HepG2 (cell line): ENCODE results near the gene NOC2L. TPM values are rescaled to one million over a fixed set of nuclear protein-coding genes. Genes with fewer than 3 reads are reported as not detected.

Source experiments
- BCLAF1 ChIP-seq: fragments of 450-650 bp; IDR thresholded peaks from 2 replicates; pipeline ENCODE4 v1.6.1; 2017; ENCODE audit warnings: mild to moderate bottlenecking
- ETV5 ChIP-seq: IDR thresholded peaks from 2 replicates; pipeline ENCODE4 v1.6.1; 2018; ENCODE audit warnings: missing biosample characterization, missing genetic modification reagents, inconsistent platforms, borderline replicate concordance
- GMEB1 ChIP-seq: sonication (generic); formaldehyde crosslinking; IDR thresholded peaks from 2 replicates; pipeline ENCODE4 v1.5.1; 2020; ENCODE audit warnings: missing genetic modification reagents, mild to moderate bottlenecking, borderline replicate concordance
- HNF4G ChIP-seq, 2 experiments: sonication (generic) in 1 of 2; formaldehyde crosslinking in 1 of 2; IDR thresholded peaks; 2 replicates each; pipeline versions ENCODE4 v1.4.0 to v1.6.1; 2011 to 2020; ENCODE audit warnings: borderline replicate concordance in 2 of 2, low read depth in 2 of 2, mild to moderate bottlenecking in 2 of 2, low read length in 1 of 2, missing genetic modification reagents in 1 of 2, moderate library complexity in 1 of 2
- MZF1 ChIP-seq: sonication (generic); formaldehyde crosslinking; IDR thresholded peaks from 2 replicates; pipeline ENCODE4 v1.8.1; 2023; ENCODE audit warnings: mild to moderate bottlenecking, missing genetic modification reagents, borderline replicate concordance
- NFAT5 ChIP-seq: sonication (generic); formaldehyde crosslinking; IDR thresholded peaks from 2 replicates; pipeline ENCODE4 v1.4.0; 2020; ENCODE audit warnings: missing genetic modification reagents
- PHF8 ChIP-seq: sonication (generic); formaldehyde crosslinking; IDR thresholded peaks from 2 replicates; pipeline ENCODE4 v1.5.0; 2020; ENCODE audit warnings: missing genetic modification reagents
- RARA ChIP-seq: IDR thresholded peaks from 2 replicates; pipeline ENCODE4 v1.6.1; 2016; ENCODE audit warnings: missing genetic modification reagents, missing compliant biosample characterization
- ZNF253 ChIP-seq: sonication (generic); formaldehyde crosslinking; IDR thresholded peaks from 2 replicates; pipeline ENCODE4 v1.8.0; 2022; ENCODE audit warnings: mild to moderate bottlenecking, missing genetic modification reagents, borderline replicate concordance
- ZNF549 ChIP-seq: sonication (generic); formaldehyde crosslinking; IDR thresholded peaks from 2 replicates; pipeline ENCODE4 v1.5.0; 2020; ENCODE audit warnings: missing genetic modification reagents
- ZNF605 ChIP-seq: sonication (generic); formaldehyde crosslinking; IDR thresholded peaks from 2 replicates; pipeline ENCODE4 v1.8.0; 2022; ENCODE audit warnings: mild to moderate bottlenecking, missing genetic modification reagents
- ZNF883 ChIP-seq: sonication (generic); formaldehyde crosslinking; IDR thresholded peaks from 2 replicates; pipeline ENCODE4 v1.5.1; 2020; ENCODE audit warnings: mild to moderate bottlenecking, missing genetic modification reagents; ENCODE audit errors: not compliant biosample characterization
- polyA plus RNA-seq, 8 experiments: library from polyadenylated mRNA; depleted of rRNA in 3 of 8; stranded (reverse) in 7 of 8; unstranded in 1 of 8; fragments of >200 nt; fragmentation: Illumina TruSeq in 4 of 8; extraction: Trizol in 4 of 8; gene quantifications; 2 replicates each; pipeline versions ENCODE4 v1.2.1 to v1.2.3, GENCODE V29; 2011 to 2016; ENCODE audit warnings: low read depth in 4 of 8, missing spikeins in 1 of 8, mixed read lengths in 1 of 8; ENCODE audit not compliant: insufficient read depth in 1 of 8
- total RNA-seq, 5 experiments: library from RNA; depleted of rRNA; stranded (reverse); fragments of >200 nt; fragmentation: Illumina TruSeq; extraction: Trizol; gene quantifications; 2 replicates each; pipeline ENCODE4 v1.2.3, GENCODE V29; 2016; ENCODE audit warnings: low read depth in 1 of 5
- TF ChIP-seq, protein P1 (sequence below): sonication (generic); formaldehyde crosslinking; IDR thresholded peaks from 2 replicates; pipeline ENCODE4 v1.5.0; 2020; ENCODE audit warnings: mild to moderate bottlenecking, missing genetic modification reagents
- TF ChIP-seq, protein P2 (sequence below): sonication (generic); formaldehyde crosslinking; IDR thresholded peaks from 2 replicates; pipeline ENCODE4 v1.5.0; 2020; ENCODE audit warnings: missing genetic modification reagents

The NOC2L gene
- total and polyA plus RNA-seq, 2 of the 13 experiments (the other 11 are each of a cell fraction or from before 2014, with no cell fraction given), result 32.0 to 103 TPM

- TF ChIP-seq, protein P1, sequence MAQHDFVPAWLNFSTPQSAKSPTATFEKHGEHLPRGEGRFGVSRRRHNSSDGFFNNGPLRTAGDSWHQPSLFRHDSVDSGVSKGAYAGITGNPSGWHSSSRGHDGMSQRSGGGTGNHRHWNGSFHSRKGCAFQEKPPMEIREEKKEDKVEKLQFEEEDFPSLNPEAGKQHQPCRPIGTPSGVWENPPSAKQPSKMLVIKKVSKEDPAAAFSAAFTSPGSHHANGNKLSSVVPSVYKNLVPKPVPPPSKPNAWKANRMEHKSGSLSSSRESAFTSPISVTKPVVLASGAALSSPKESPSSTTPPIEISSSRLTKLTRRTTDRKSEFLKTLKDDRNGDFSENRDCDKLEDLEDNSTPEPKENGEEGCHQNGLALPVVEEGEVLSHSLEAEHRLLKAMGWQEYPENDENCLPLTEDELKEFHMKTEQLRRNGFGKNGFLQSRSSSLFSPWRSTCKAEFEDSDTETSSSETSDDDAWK (CRISPR knock-in tag), result no peak
- TF ChIP-seq PHF8 (CRISPR knock-in tag) (no peak), GMEB1 (peak; percentile 57; the same call in 1 of the 2 replicates), ETV5 (CRISPR knock-in tag) (0 out of 2 replicates have a peak, but pooled peaks have one; percentile 39), MZF1 (no peak), BCLAF1 (no peak), ZNF605 (CRISPR knock-in tag) (no peak), ZNF883 (CRISPR knock-in tag) (peak; percentile 58), ZNF549 (no peak), ZNF253 (no peak), HNF4G (IDR thresholded peaks at IDR 0.05; ENCODE audit: borderline replicate concordance, low read depth, low read length) (no peak), HNF4G (CRISPR knock-in tag; IDR thresholded peaks at IDR 0.05; ENCODE audit: borderline replicate concordance, low read depth) (no peak), NFAT5 (CRISPR knock-in tag) (no peak), RARA (0 out of 2 replicates have a peak, but pooled peaks have one; percentile 20)
- TF ChIP-seq, protein P2, sequence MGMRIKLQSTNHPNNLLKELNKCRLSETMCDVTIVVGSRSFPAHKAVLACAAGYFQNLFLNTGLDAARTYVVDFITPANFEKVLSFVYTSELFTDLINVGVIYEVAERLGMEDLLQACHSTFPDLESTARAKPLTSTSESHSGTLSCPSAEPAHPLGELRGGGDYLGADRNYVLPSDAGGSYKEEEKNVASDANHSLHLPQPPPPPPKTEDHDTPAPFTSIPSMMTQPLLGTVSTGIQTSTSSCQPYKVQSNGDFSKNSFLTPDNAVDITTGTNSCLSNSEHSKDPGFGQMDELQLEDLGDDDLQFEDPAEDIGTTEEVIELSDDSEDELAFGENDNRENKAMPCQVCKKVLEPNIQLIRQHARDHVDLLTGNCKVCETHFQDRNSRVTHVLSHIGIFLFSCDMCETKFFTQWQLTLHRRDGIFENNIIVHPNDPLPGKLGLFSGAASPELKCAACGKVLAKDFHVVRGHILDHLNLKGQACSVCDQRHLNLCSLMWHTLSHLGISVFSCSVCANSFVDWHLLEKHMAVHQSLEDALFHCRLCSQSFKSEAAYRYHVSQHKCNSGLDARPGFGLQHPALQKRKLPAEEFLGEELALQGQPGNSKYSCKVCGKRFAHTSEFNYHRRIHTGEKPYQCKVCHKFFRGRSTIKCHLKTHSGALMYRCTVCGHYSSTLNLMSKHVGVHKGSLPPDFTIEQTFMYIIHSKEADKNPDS (CRISPR knock-in tag), result no peak
Observed at GRCh38 chr1:904310-904950, 54.6 kb downstream of the NOC2L start (continued).
